Raji (cell line): ENCODE results near the gene FABP6.

ENCODE experiments used
- POLR2A ChIP-seq: IDR thresholded peaks from 2 replicates; pipeline ENCODE4 v1.6.1; 2011; ENCODE audit warnings: low read depth, low read length, control low read depth; ENCODE audit not compliant: insufficient read depth

The FABP6 gene

DNA sequence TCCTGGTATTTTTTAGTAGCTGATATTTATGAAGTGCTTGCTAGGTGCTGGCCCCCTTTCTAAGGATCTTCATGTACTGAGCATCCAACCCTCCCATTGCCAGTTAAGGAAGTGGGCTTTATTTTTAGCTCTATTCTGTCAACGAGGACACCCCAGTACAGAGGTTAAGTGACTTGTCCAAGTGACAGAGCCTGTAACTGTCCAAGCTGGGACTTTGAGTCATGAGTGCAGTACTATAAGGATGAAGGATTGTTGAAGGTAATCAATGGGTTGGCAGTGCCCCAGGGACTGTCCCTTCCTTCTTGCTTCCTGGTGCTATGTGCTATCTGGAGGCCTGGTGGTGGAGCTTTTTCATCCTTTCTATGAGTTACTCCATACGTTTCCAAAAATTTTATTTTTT is 18.0 kb upstream of the FABP6 start:
- no peak for TF ChIP-seq POLR2A

GRCh38 chr5:160213537-160213936 is 15.8 kb upstream of the FABP6 start:
- no peak for TF ChIP-seq POLR2A

GRCh38 chr5:160219356-160219755 is 9.9 kb upstream of the FABP6 start:
- TF ChIP-seq POLR2A, result no peak

GRCh38 chr5:160221082-160221481 is 8.2 kb upstream of the FABP6 start:
- no peak for TF ChIP-seq POLR2A

DNA sequence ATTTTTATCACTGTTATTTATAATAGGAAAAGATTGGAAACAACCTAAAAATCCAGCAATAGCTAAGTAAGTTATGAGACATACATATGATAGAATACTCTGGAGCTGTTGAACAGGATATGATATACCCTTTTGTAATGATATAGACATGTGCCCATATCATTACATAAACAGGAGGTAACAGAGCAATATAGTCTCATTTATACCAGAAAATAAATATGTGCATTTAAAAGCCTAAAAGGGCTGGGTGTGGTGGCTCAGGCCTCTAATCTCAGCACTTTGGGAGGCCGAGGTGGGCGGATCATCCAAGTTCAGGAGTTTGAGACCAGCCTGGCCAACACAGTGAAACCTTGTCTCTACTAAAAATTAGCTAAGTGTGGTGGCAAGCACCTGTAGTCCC is 2.3 kb upstream of the FABP6 start:
- no peak for TF ChIP-seq POLR2A

- no peak for TF ChIP-seq POLR2A
These were observed 1.6 kb downstream of the FABP6 start for GRCh38 chr5:160230686-160231527.

DNA sequence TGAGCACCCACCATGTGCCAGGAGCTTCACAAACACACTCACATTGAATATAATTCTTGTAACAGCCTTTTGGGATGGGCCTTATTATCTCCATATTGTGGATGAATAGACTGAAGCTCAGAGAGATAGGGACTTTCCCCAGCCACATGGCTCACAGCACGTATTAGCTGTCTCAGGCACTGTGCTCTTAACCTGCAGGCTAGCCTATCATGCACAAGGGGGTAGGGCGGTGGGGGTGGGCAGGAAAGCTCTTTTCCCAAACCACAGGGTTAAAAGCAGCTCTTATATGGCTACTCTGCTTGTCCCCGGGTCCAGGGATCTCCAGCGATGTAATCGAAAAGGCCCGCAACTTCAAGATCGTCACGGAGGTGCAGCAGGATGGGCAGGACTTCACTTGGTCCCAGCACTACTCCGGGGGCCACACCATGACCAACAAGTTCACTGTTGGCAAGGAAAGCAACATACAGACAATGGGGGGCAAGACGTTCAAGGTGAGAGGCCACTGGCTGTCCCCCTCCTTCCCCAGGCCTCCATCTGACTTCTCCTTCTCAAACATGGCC is 2.6 kb downstream of the FABP6 start:
- TF ChIP-seq POLR2A, result no peak

DNA sequence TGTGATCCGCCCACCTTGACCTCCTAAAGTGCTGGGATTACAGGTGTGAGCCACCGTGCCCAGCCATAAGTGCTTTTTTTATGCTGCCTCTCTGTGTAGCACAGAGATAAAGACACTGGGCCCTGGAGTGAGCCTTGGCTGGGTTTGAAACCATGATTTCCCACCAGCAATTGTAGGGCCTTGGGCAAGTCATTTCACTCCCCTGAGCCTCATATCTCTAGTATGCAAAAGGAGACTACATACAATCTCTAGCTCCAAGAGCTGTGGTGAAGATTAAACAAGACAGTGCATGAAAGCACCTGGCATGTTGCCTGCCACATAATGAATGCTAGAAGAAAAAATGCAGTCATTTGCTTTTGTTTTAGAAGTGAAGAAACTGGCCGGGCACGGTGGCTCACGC is 3.9 kb downstream of the FABP6 start:
- TF ChIP-seq POLR2A, result no peak

DNA sequence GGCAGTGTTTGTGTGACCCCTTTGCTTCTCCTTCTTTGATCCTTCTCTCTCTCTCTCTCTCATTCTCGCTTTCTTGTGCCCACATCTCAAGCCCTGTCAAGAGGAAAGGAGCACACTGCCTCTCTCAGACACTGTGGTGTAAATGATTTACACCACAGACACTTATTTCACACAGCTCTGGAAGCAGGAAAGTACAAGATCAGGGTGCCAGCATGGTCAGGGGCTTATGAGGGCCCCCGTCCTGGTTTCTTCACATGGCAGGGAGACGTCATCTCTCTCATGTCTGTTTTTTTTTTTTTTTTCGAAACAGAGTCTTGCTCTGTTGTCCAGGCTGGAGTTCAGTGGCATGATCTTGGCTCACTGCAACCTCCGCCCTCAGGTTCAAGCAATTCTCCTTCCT is 6.4 kb downstream of the FABP6 start:
- TF ChIP-seq POLR2A, result no peak

GRCh38 chr5:160237571-160238093 is 8.3 kb downstream of the FABP6 start:
- TF ChIP-seq POLR2A, result no peak

DNA sequence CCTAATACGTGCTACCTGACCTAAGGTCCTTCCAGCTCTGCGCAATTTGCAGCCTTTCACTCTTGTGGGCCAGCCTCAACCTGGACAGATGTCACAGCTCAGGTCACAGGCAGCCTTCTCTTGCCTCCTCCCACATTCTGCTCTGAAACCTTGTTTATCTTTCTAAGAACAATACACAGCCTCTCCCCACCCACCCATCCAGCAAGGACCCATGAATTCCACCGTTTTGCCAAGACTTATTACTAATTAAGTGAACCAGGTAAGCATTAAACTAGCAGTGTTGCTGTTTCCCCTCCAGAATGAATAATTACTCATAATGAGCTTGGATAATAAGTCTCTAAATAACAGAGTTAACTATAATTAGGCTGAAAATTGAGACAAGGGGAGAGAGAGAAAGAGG is 11.0 kb downstream of the FABP6 start:
- no peak for TF ChIP-seq POLR2A

DNA sequence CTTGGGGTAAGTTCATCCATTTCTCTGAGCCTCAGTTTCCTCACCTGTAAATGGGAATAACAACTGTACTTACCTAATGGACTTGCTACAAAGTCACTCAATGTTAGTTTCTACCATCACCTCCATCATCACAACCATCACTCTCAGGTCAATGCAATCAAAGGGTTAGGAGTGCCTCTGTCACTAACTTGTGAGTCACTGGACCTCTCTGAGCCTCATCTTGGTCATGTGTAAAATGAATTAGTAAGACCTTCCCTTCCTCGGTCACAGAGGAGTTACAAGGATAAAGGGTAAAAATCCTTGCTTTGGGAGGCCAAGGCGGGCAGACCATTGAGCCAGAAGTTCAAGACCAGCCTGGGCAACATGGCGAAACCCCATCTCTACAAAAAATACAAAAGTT is 12.8 kb downstream of the FABP6 start:
- TF ChIP-seq POLR2A, result no peak

DNA sequence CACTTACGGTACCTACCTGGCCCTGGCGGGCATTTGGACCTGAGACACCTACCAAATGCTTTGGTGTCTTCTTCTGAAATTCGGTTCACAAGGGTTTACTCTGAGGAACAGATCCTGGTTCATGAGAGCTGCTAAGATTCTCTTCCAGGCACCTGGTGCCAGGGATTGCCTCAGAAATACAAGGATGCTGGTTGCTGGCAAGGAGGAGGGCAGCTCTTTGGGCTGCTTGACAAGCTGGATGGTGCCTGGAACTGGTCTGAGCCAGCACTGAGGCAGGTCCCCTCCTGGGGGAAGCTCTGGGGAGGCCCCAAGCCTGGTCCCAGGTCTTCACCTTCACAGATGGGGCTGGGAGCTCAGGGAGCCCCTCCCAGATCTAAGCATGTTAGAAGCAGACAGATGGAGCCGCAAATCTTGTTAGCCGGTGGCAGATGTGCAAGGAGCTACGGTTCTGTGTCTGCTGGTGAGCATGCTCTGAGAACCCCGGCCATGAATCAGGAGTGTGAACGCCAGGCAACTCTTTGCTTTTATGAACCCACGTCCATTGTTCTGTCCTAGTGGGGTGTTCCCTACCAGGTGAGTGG is 16.3 kb downstream of the FABP6 start:
- TF ChIP-seq POLR2A, result no peak

DNA sequence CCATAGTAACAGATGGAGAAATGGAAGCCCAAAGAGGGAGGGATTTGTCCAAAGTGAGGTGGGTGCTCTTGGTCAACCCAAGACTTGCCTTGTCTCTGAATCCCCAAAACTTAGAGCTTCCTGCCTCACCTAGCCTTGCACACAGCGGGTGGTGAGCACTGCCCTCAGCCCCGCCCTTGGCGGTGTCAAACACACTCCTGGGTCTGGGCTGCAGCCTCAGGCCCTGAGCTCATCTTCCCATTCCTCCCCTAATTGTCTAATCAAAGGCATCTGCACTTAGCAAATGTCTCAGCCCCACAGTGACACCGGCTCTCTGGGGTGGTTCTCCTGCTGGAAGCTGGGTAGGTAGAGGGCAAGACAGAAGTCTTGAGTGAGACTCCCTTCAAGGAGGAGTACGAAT is 20.9 kb downstream of the FABP6 start:
- TF ChIP-seq POLR2A, result no peak

DNA sequence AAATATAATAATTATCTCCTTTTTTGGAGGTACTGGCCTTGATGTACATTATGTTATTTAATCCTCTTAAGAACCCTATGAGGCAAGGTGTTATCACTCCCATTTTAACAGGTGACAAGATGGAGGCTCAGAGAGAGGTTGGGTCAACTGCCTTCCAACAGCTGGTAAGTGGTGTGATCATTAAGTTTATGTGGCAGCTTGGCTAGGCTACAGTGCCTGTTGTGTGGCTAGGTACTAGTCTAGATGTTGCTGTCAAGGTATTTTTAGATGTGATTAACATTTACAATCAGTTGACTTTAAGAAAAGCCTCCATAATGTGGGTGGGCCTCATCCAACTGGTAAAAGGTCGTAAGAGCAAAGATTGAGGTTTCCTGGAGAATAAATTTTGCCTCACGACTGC is 21.5 kb downstream of the FABP6 start:
- no peak for TF ChIP-seq POLR2A
